IMR-90 (cell line): ENCODE results near the gene CTNNA2. TPM values are rescaled to one million over a fixed set of nuclear protein-coding genes. Genes with fewer than 3 reads are reported as not detected.

Experiments used
- ATAC-seq: fragments of 200-7000 bp; cut with Tn5 transposase; 2 replicates; pipeline ENCODE4 v1.9.1; 2020; ENCODE audit warnings: low read depth, mild to moderate bottlenecking, moderate library complexity
- BruUV-seq: library from RNA; stranded (reverse); fragments of 400-500 nt; replicated peaks from 2 replicates; lab custom pipeline; 2021; lab: Mats Ljungman, UMichigan
- CTCF ChIA-PET: fragments of 300-600 bp; formaldehyde crosslinking; extraction: SDS; loops from one replicate; lab custom pipeline; 2021; ENCODE audit warnings: antibody characterized with exemption; lab: Yijun Ruan, JAX
- POLR2A ChIA-PET: fragments of 300-600 bp; sonication (Branson Sonifier 250); formaldehyde crosslinking; loops from one replicate; lab custom pipeline; 2022; ENCODE audit warnings: antibody characterized with exemption; ENCODE audit not compliant: unreplicated experiment; lab: Charles Lee
- DNase-seq: peaks from one replicate; pipeline ENCODE4 v3.0.0; 2013
- H2AFZ ChIP-seq: replicated peaks from 2 replicates; pipeline ENCODE3; 2013; ENCODE audit warnings: low read length, mild to moderate bottlenecking; ENCODE audit not compliant: poor library complexity
- H2AK5ac ChIP-seq: 2 replicates; pipeline ENCODE4 v1.6.1; 2013; ENCODE audit warnings: low read depth, low read length, inconsistent platforms
- H2AK9ac ChIP-seq: replicated peaks from 2 replicates; pipeline ENCODE3; 2013; ENCODE audit warnings: mild to moderate bottlenecking, low read depth, low read length, moderate library complexity; ENCODE audit not compliant: poor library complexity
- H2BK120ac ChIP-seq: 2 replicates; pipeline ENCODE4 v1.6.1; 2013; ENCODE audit warnings: low read depth, low read length, inconsistent platforms
- H2BK15ac ChIP-seq: 3 replicates; pipeline ENCODE4 v1.6.1; 2013; ENCODE audit warnings: low read depth, low read length, inconsistent platforms
- H2BK20ac ChIP-seq: 2 replicates; pipeline ENCODE4 v1.6.1; 2013; ENCODE audit warnings: low read depth, mild to moderate bottlenecking, inconsistent platforms, low read length, moderate library complexity
- H2BK5ac ChIP-seq: 2 replicates; pipeline ENCODE4 v1.6.1; 2013; ENCODE audit warnings: mild to moderate bottlenecking, low read depth, low read length, inconsistent platforms; ENCODE audit not compliant: poor library complexity, severe bottlenecking
- H3K14ac ChIP-seq: replicated peaks from 2 replicates; pipeline ENCODE4 v1.6.1; 2013; ENCODE audit warnings: low read depth, low read length, inconsistent platforms
- H3K18ac ChIP-seq: 2 replicates; pipeline ENCODE4 v1.6.1; 2013; ENCODE audit warnings: low read depth, low read length, control low read depth
- H3K23ac ChIP-seq: 2 replicates; pipeline ENCODE4 v1.6.1; 2013; ENCODE audit warnings: low read depth, low read length, inconsistent platforms
- H3K27ac ChIP-seq: 2 replicates; pipeline ENCODE4 v1.5.1; 2013; ENCODE audit warnings: mild to moderate bottlenecking, control low read depth, low read length; ENCODE audit not compliant: insufficient read depth
- H3K27me3 ChIP-seq: 2 replicates; pipeline ENCODE4 v1.6.1; 2013; ENCODE audit warnings: low read length; ENCODE audit not compliant: control insufficient read depth, insufficient read depth
- H3K36me3 ChIP-seq: 2 replicates; pipeline ENCODE4 v1.6.1; 2013; ENCODE audit warnings: low read length, mixed read lengths; ENCODE audit not compliant: control insufficient read depth, insufficient read depth
- H3K4ac ChIP-seq: 2 replicates; pipeline ENCODE4 v1.6.1; 2013; ENCODE audit warnings: low read depth, low read length, inconsistent platforms
- H3K4me1 ChIP-seq: 2 replicates; pipeline ENCODE4 v1.6.1; 2013; ENCODE audit warnings: low read length, mixed read lengths; ENCODE audit not compliant: control insufficient read depth, insufficient read depth
- H3K4me2 ChIP-seq: 2 replicates; pipeline ENCODE4 v1.6.1; 2013; ENCODE audit warnings: low read depth, mild to moderate bottlenecking, control low read depth, low read length, moderate library complexity
- H3K4me3 ChIP-seq: 2 replicates; pipeline ENCODE4 v1.5.1; 2013; ENCODE audit warnings: low read depth, mild to moderate bottlenecking, control low read depth, low read length, moderate library complexity; ENCODE audit not compliant: insufficient read depth
- H3K56ac ChIP-seq: 2 replicates; pipeline ENCODE4 v1.6.1; 2013; ENCODE audit warnings: low read length, inconsistent platforms; ENCODE audit not compliant: insufficient read depth; ENCODE audit errors: extremely low read depth
- H3K79me1 ChIP-seq, 2 experiments: 2 replicates each; pipeline ENCODE4 v1.6.1; 2013; ENCODE audit warnings: low read length in 2 of 2, inconsistent platforms in 1 of 2, low read depth in 1 of 2
- H3K9ac ChIP-seq: 2 replicates; pipeline ENCODE4 v1.6.1; 2013; ENCODE audit warnings: low read depth, low read length, control low read depth
- H3K9me1 ChIP-seq: 2 replicates; pipeline ENCODE4 v1.6.1; 2013; ENCODE audit warnings: low read length, inconsistent platforms; ENCODE audit not compliant: insufficient read depth
- H3K9me3 ChIP-seq: 2 replicates; pipeline ENCODE4 v1.6.1; 2013; ENCODE audit warnings: low read length; ENCODE audit not compliant: control insufficient read depth, insufficient read depth
- H4K20me1 ChIP-seq: 2 replicates; pipeline ENCODE4 v1.6.1; 2013; ENCODE audit warnings: low read length, inconsistent platforms; ENCODE audit not compliant: insufficient read depth
- H4K5ac ChIP-seq: 2 replicates; pipeline ENCODE4 v1.6.1; 2013; ENCODE audit warnings: mild to moderate bottlenecking, low read depth, low read length, control low read depth
- H4K8ac ChIP-seq, 2 experiments: 2 replicates each; pipeline ENCODE4 v1.6.1; 2013; ENCODE audit warnings: low read depth in 2 of 2, low read length in 2 of 2, control low read depth in 1 of 2, inconsistent platforms in 1 of 2
- H4K91ac ChIP-seq: 2 replicates; pipeline ENCODE4 v1.6.1; 2013; ENCODE audit warnings: low read depth, low read length, inconsistent platforms; ENCODE audit not compliant: insufficient read depth
- CTCF ChIP-seq: conservative IDR thresholded peaks from 2 replicates; pipeline ENCODE4 v1.5.1; 2012; ENCODE audit warnings: mild to moderate bottlenecking, low read depth, low read length, improper control_type of control experiment
- RFX5 ChIP-seq: IDR thresholded peaks from 2 replicates; pipeline ENCODE4 v1.8.0; 2012; ENCODE audit warnings: low read depth, mild to moderate bottlenecking, low read length, moderate library complexity
- WGBS, 2 experiments: methylation state at CpG; one replicate each; pipeline versions ENCODE4 v1.1.5 to v1.1.7; 2013; ENCODE audit warnings: missing lambda C conversion rate in 2 of 2; ENCODE audit not compliant: insufficient read length in 1 of 2; ENCODE audit errors: extremely low coverage in 2 of 2; 5-methylcytosine and 5-hydroxymethylcytosine counted together
- dilution Hi-C: fragments of 300-500 bp; cut with HindIII; formaldehyde crosslinking; loops from one replicate; pipeline ENCODE4 v1.14.3; 2018; ENCODE audit warnings: low sequenced_read_pairs; ENCODE audit not compliant: unreplicated experiment
- in situ Hi-C: fragments of 300-500 bp; cut with MboI; formaldehyde crosslinking; loops from 3 replicates; pipeline ENCODE4 v1.14.3; 2019; ENCODE audit warnings: low sequenced_read_pairs, inconsistent platforms, mixed read lengths
- intact Hi-C: fragments of 100-400 bp; cut with micrococcal nuclease; formaldehyde crosslinking; loops from 2 replicates; pipeline ENCODE4 v1.10.0; 2022
- polyA plus RNA-seq, 3 experiments: library from polyadenylated mRNA; depleted of rRNA; stranded (reverse); fragments of >200 nt; gene quantifications; 2 replicates each; pipeline ENCODE4 v1.2.3, GENCODE V29; 2012; ENCODE audit warnings: low replicate concordance in 1 of 3
- total RNA-seq: library from RNA; depleted of rRNA; stranded (reverse); fragments of >200 nt; gene quantifications from 2 replicates; pipeline ENCODE4 v1.2.3, GENCODE V29; 2012
- TF ChIP-seq, protein P1 (sequence below): fragments of 150-350 bp; IDR thresholded peaks from 2 replicates; pipeline ENCODE4 v1.6.1; 2016; ENCODE audit warnings: low read depth, mild to moderate bottlenecking, low read length, moderate library complexity, borderline replicate concordance

Gene CTNNA2
- total and polyA plus RNA-seq, 2 of the 4 experiments (the other 2 are of a cell fraction), result not detected

DNA sequence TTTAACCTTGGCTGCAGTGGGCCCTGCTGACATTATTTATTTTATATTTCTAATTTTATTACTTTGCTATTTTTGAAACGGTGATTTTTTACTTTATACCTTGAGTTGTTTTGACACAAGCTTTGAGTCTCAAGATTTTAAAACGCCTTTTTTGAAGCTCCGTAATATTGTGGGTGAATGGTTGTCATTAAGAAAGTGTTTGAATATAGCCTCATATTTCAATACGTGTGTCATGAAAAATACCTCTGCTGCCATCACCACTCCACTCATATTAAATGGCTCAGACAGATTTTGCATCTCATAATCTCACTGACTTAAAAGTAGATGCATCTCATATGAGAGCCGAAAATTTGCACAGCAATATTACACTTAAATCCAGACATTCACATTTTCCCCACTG is 106.6 kb downstream of the CTNNA2 start:
- dilution Hi-C loops (no loop called here), in situ Hi-C loops (no loop called here), intact Hi-C loops (no loop called here)
- TF ChIP-seq CTCF (no peak), RFX5 (no peak)
- TF ChIP-seq, protein P1, sequence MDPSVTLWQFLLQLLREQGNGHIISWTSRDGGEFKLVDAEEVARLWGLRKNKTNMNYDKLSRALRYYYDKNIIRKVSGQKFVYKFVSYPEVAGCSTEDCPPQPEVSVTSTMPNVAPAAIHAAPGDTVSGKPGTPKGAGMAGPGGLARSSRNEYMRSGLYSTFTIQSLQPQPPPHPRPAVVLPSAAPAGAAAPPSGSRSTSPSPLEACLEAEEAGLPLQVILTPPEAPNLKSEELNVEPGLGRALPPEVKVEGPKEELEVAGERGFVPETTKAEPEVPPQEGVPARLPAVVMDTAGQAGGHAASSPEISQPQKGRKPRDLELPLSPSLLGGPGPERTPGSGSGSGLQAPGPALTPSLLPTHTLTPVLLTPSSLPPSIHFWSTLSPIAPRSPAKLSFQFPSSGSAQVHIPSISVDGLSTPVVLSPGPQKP, result no peak
- no peak overlapping the region for H2AFZ ChIP-seq
- no peaks in the 10 kb centered on the region for H3K4me1 ChIP-seq
- H2BK15ac ChIP-seq, result no peak overlapping the region
- no peak overlapping the region for H4K8ac ChIP-seq
- H3K9me3 ChIP-seq, result no peaks in the 10 kb centered on the region; the same call in 1 of the 2 replicates
- BruUV-seq, result no TSS peak
- H2BK20ac ChIP-seq, result no peak overlapping the region
- DNase-seq (no peak), ATAC-seq (no peak)
- no peak overlapping the region for H2BK5ac ChIP-seq
- WGBS, 2 experiments, result no CpG with 5 or more reads among the region's 5 CpGs
- H3K4me2 ChIP-seq, result no peak overlapping the region
- H3K4ac ChIP-seq, result no peak overlapping the region
- no peak overlapping the region for H3K14ac ChIP-seq
- no peaks in the 10 kb centered on the region for H3K27me3 ChIP-seq
- ChIA-PET CTCF (no interaction called here), POLR2A (no interaction called here)
- no peak overlapping the region for H3K56ac ChIP-seq
- H3K9ac ChIP-seq, result no peak overlapping the region
- H3K23ac ChIP-seq, result no peak overlapping the region
- no peak overlapping the region for H3K18ac ChIP-seq
- no peak overlapping the region for H4K91ac ChIP-seq
- no peak overlapping the region for H4K5ac ChIP-seq
- no peaks in the 10 kb centered on the region for H4K20me1 ChIP-seq
- H2AK5ac ChIP-seq, result no peak overlapping the region
- no peaks in the 10 kb centered on the region for H3K79me1 ChIP-seq
- no peaks in the 10 kb centered on the region for H3K9me1 ChIP-seq
- H2AK9ac ChIP-seq, result no peak overlapping the region
- H3K36me3 ChIP-seq, result no peaks in the 10 kb centered on the region
- no peak overlapping the region for H3K27ac ChIP-seq
- H3K4me3 ChIP-seq, result no peak overlapping the region
- H2BK120ac ChIP-seq, result no peak overlapping the region
